PC-3 (cell line): ENCODE measurements around the gene PIGB. TPM values are rescaled to one million over a fixed set of nuclear protein-coding genes. Genes with fewer than 3 reads are reported as not detected.

Experiments used
- ATAC-seq: fragments of 200-7000 bp; cut with Tn5 transposase; 2 replicates; pipeline ENCODE4 v1.9.1; 2020; ENCODE audit warnings: mild to moderate bottlenecking, moderate library complexity
- BruUV-seq: library from RNA; stranded (reverse); fragments of 400-500 nt; replicated peaks from 2 replicates; lab custom pipeline; 2021; lab: Mats Ljungman, UMichigan
- CTCF ChIA-PET: fragments of 300-600 bp; sonication (Branson Sonifier 250); formaldehyde crosslinking; loops from one replicate; lab custom pipeline; 2022; ENCODE audit warnings: antibody characterized with exemption; lab: Charles Lee
- POLR2A ChIA-PET: fragments of 300-600 bp; sonication (Branson Sonifier 250); formaldehyde crosslinking; loops from one replicate; lab custom pipeline; 2022; ENCODE audit warnings: antibody characterized with exemption; ENCODE audit not compliant: unreplicated experiment; lab: Charles Lee
- DNase-seq: peaks from one replicate; pipeline ENCODE4 v3.0.0-alpha.2; 2015
- H2AFZ ChIP-seq: fragments of 300-600 bp; sonication (generic); 2 replicates; pipeline ENCODE4 v1.6.0; 2016; ENCODE audit warnings: antibody characterized with exemption, low read length
- H3F3A ChIP-seq: fragments of 300-600 bp; sonication (generic); one replicate; pipeline ENCODE4 v1.6.0; 2017; ENCODE audit warnings: antibody characterized with exemption, low read length, control low read depth, mild to moderate bottlenecking; ENCODE audit not compliant: unreplicated experiment
- H3K27ac ChIP-seq: fragments of 300-600 bp; sonication (generic); 2 replicates; pipeline ENCODE4 v1.5.1; 2016; ENCODE audit warnings: mild to moderate bottlenecking, low read length
- H3K27me3 ChIP-seq: fragments of 300-600 bp; sonication (generic); 2 replicates; pipeline ENCODE4 v1.6.1; 2016; ENCODE audit warnings: low read length, mixed read lengths
- H3K36me3 ChIP-seq: fragments of 300-600 bp; sonication (generic); 2 replicates; pipeline ENCODE4 v1.6.1; 2016; ENCODE audit warnings: low read depth, mixed run types, low read length, mixed read lengths
- H3K4me1 ChIP-seq: fragments of 300-600 bp; sonication (generic); 2 replicates; pipeline ENCODE4 v1.5.1; 2016; ENCODE audit warnings: low read length; ENCODE audit not compliant: insufficient read depth
- H3K4me2 ChIP-seq: fragments of 300-600 bp; sonication (generic); 2 replicates; pipeline ENCODE4 v1.6.0; 2016; ENCODE audit warnings: low read length
- H3K4me3 ChIP-seq: fragments of 300-600 bp; sonication (generic); 2 replicates; pipeline ENCODE4 v1.5.1; 2016; ENCODE audit warnings: mild to moderate bottlenecking, low read length, mixed read lengths
- H3K79me2 ChIP-seq: fragments of 300-600 bp; sonication (generic); 2 replicates; pipeline ENCODE4 v1.6.1; 2017; ENCODE audit warnings: low read length, mixed read lengths
- H3K9ac ChIP-seq: fragments of 300-600 bp; sonication (generic); 2 replicates; pipeline ENCODE4 v1.6.0; 2016; ENCODE audit warnings: mild to moderate bottlenecking, low read length
- H3K9me2 ChIP-seq: fragments of 300-600 bp; sonication (generic); replicated peaks from 2 replicates; pipeline ENCODE4 v1.6.1; 2016; ENCODE audit warnings: mixed run types, low read length, mixed read lengths
- H3K9me3 ChIP-seq: fragments of 300-600 bp; sonication (generic); 2 replicates; pipeline ENCODE4 v1.6.1; 2016; ENCODE audit warnings: low read length, mixed read lengths
- H4K20me1 ChIP-seq: fragments of 300-600 bp; sonication (generic); 2 replicates; pipeline ENCODE4 v1.6.1; 2016; ENCODE audit warnings: low read length, mixed read lengths
- EZH2 ChIP-seq: fragments of 300-600 bp; sonication (generic); IDR thresholded peaks from one replicate; pipeline ENCODE4 v1.6.1; 2017; ENCODE audit warnings: antibody characterized with exemption, mild to moderate bottlenecking, low read length; ENCODE audit not compliant: unreplicated experiment
- EZH2phosphoT487 ChIP-seq: fragments of 300-600 bp; sonication (generic); IDR thresholded peaks from 2 replicates; pipeline ENCODE4 v1.6.1; 2018; ENCODE audit warnings: mild to moderate bottlenecking, antibody characterized with exemption, low read length, borderline replicate concordance
- intact Hi-C: fragments of 100-400 bp; cut with micrococcal nuclease; formaldehyde crosslinking; loops from 2 replicates; pipeline ENCODE4 v1.9.0; 2023
- total RNA-seq: library from RNA; depleted of rRNA; stranded (reverse); fragments of >200 nt; gene quantifications from 2 replicates; pipeline ENCODE4 v1.2.3, GENCODE V29; 2014
- TF ChIP-seq, protein P1 (sequence below): fragments of 300-600 bp; sonication (generic); conservative IDR thresholded peaks from 2 replicates; pipeline ENCODE4 v1.5.1; 2017; ENCODE audit warnings: antibody characterized with exemption, low read depth, mild to moderate bottlenecking, low read length

Gene PIGB
- total RNA-seq, 1 experiment from 2014 or later: 15.3 TPM

- peak within 1 kb of the TSS; percentile 98 for H3K4me3 ChIP-seq
- DNase-seq (peak; percentile 64), ATAC-seq (peak; percentile 89)
- no peaks in the 10 kb centered on the region; the same call in 1 of the 2 replicates for H3K79me2 ChIP-seq
- no peaks in the 10 kb centered on the region for H3F3A ChIP-seq
- ChIA-PET CTCF (no interaction called here), POLR2A (no interaction called here)
- H3K36me3 ChIP-seq: no peaks in the 10 kb centered on the region
- peaks cover 10% of the 10 kb centered on the region; the same call in 1 of the 2 replicates for H3K4me1 ChIP-seq
- H3K9me3 ChIP-seq: no peaks in the 10 kb centered on the region
- H3K27me3 ChIP-seq: no peaks in the 10 kb centered on the region
- H2AFZ ChIP-seq: peak within 1 kb of the TSS; percentile 99
- intact Hi-C loops: loop anchor here (1.0 to 5.0 kb wide), 4 partner anchors 41 to 145 kb away; partner anchors contain the start of gene RSL24D1
- peak within 1 kb of the TSS; percentile 45 for H3K27ac ChIP-seq
- no peaks in the 10 kb centered on the region for H3K9me2 ChIP-seq
- H3K9ac ChIP-seq: peak within 1 kb of the TSS; percentile 87
- H4K20me1 ChIP-seq: no peaks in the 10 kb centered on the region
- no TSS peak for BruUV-seq
- peak within 1 kb of the TSS; percentile 86 for H3K4me2 ChIP-seq
- TF ChIP-seq, protein P1, sequence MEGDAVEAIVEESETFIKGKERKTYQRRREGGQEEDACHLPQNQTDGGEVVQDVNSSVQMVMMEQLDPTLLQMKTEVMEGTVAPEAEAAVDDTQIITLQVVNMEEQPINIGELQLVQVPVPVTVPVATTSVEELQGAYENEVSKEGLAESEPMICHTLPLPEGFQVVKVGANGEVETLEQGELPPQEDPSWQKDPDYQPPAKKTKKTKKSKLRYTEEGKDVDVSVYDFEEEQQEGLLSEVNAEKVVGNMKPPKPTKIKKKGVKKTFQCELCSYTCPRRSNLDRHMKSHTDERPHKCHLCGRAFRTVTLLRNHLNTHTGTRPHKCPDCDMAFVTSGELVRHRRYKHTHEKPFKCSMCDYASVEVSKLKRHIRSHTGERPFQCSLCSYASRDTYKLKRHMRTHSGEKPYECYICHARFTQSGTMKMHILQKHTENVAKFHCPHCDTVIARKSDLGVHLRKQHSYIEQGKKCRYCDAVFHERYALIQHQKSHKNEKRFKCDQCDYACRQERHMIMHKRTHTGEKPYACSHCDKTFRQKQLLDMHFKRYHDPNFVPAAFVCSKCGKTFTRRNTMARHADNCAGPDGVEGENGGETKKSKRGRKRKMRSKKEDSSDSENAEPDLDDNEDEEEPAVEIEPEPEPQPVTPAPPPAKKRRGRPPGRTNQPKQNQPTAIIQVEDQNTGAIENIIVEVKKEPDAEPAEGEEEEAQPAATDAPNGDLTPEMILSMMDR: no peak
- no peak for TF ChIP-seq EZH2
- TF ChIP-seq EZH2phosphoT487: no peak
Observed at GRCh38 chr15:55289746-55290527, 29.1 kb upstream of the PIGB start, which contains the start of gene RAB27A. TSS of gene RAB27A (minus strand) at chr15:55289813. CDS start at chr15:55234934, 54,879 bp downstream.

DNA sequence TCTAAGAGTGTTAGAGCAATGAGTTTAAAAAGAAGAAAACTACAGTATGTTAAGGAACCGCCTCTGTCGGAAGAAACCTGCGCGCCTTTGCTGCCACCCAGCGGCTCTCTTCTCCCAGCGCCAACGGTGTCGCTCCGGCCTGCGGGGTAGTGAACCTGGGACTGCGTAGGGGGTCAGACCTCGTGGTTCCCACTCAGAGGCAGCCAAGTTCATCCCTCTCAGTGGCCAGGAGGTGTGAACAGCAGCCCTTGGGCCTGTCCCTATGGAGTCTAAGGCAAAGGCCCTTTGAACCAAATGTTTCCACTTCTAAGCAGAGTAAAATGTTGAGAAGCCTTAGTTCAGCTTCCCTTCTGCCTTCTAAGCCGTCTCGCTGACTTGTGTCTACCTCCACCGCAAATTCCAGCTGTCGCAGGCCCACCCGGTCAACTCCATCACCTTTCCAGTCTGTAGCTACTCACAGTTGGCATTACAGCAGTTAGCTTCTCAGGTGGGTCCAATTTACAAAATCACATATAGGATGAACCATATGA, 28.4 kb upstream of the PIGB start:
- POLR2A ChIA-PET: no interaction called here
- no peaks in the 10 kb centered on the region for H3K9me3 ChIP-seq
- no peaks in the 10 kb centered on the region for H3F3A ChIP-seq
- H3K9ac ChIP-seq: peak overlapping the region; percentile 87
- no peaks in the 10 kb centered on the region for H3K27me3 ChIP-seq
- TF ChIP-seq EZH2phosphoT487 (no peak), EZH2 (no peak)
- TF ChIP-seq, protein P1: peak; percentile 88
- peak overlapping the region; percentile 86 for H3K4me2 ChIP-seq
- no peaks in the 10 kb centered on the region for H4K20me1 ChIP-seq
- BruUV-seq: no TSS peak
- intact Hi-C loops: loop anchor here (1.0 to 5.0 kb wide), 4 partner anchors 42 to 144 kb away; partner anchors contain the start of gene RSL24D1
- CTCF ChIA-PET: no interaction called here
- ATAC-seq (peak; percentile 87), DNase-seq (peak; percentile 73)
- peak overlapping the region; percentile 45 for H3K27ac ChIP-seq
- no peaks in the 10 kb centered on the region for H3K9me2 ChIP-seq
- H3K79me2 ChIP-seq: no peaks in the 10 kb centered on the region; the same call in 1 of the 2 replicates
- no peaks in the 10 kb centered on the region for H3K36me3 ChIP-seq
- H3K4me3 ChIP-seq: peak overlapping the region; percentile 98
- H3K4me1 ChIP-seq: peaks cover 10% of the 10 kb centered on the region; the same call in 1 of the 2 replicates
- H2AFZ ChIP-seq: peak overlapping the region; percentile 99
